Mesenchymal stem cell (in vitro differentiated cells and primary cell): ENCODE results near the gene WSB2.

Experiments
- DNase-seq: peaks from one replicate; pipeline ENCODE4 v3.0.0-alpha.2; 2013
- H2AFZ ChIP-seq: one replicate; pipeline ENCODE4 v1.6.1; 2013; ENCODE audit warnings: low read depth, mild to moderate bottlenecking, control low read depth, inconsistent platforms, low read length, moderate library complexity
- H2AK5ac ChIP-seq: 2 replicates; pipeline ENCODE4 v1.6.1; 2013; ENCODE audit warnings: low read length, moderate library complexity, mild to moderate bottlenecking, inconsistent platforms; ENCODE audit not compliant: severe bottlenecking
- H2BK120ac ChIP-seq: one replicate; pipeline ENCODE4 v1.6.1; 2013; ENCODE audit warnings: low read depth, mild to moderate bottlenecking, inconsistent platforms, low read length, moderate library complexity
- H2BK12ac ChIP-seq, 2 experiments: one replicate each; pipeline ENCODE4 v1.6.1; 2013; ENCODE audit warnings: inconsistent platforms in 2 of 2, low read length in 2 of 2, mild to moderate bottlenecking in 2 of 2, moderate library complexity in 2 of 2, control low read depth in 1 of 2
- H2BK15ac ChIP-seq: one replicate; pipeline ENCODE4 v1.6.1; 2013; ENCODE audit warnings: mild to moderate bottlenecking, low read depth, inconsistent platforms; ENCODE audit not compliant: poor library complexity, severe bottlenecking
- H2BK5ac ChIP-seq: 2 replicates; pipeline ENCODE4 v1.6.1; 2013; ENCODE audit warnings: low read depth, mild to moderate bottlenecking, low read length, control low read depth, inconsistent platforms; ENCODE audit not compliant: poor library complexity, severe bottlenecking
- H3K14ac ChIP-seq, 2 experiments: one replicate each; pipeline ENCODE4 v1.6.1; 2013; ENCODE audit warnings: inconsistent platforms in 2 of 2, low read length in 2 of 2, control low read depth in 1 of 2, mild to moderate bottlenecking in 1 of 2, moderate library complexity in 1 of 2
- H3K18ac ChIP-seq, 2 experiments: one replicate each; pipeline ENCODE4 v1.6.1; 2013; ENCODE audit warnings: inconsistent platforms in 2 of 2, low read length in 2 of 2, control low read depth in 1 of 2, low read depth in 1 of 2, mild to moderate bottlenecking in 1 of 2
- H3K23ac ChIP-seq, 2 experiments: one replicate each; pipeline ENCODE4 v1.6.1; 2013; ENCODE audit warnings: inconsistent platforms in 2 of 2, low read length in 2 of 2, mild to moderate bottlenecking in 2 of 2, moderate library complexity in 2 of 2, control low read depth in 1 of 2
- H3K27ac ChIP-seq: 2 replicates; pipeline ENCODE4 v1.5.1; 2013; ENCODE audit warnings: mild to moderate bottlenecking, moderate library complexity, low read length, control low read depth, inconsistent platforms; ENCODE audit not compliant: poor library complexity, severe bottlenecking
- H3K27me3 ChIP-seq, 2 experiments: 2 replicates each; pipeline versions ENCODE4 v1.6.1 to v1.7.0; 2013; ENCODE audit warnings: low read length in 2 of 2, mild to moderate bottlenecking in 2 of 2, moderate library complexity in 2 of 2, control low read depth in 1 of 2, inconsistent platforms in 1 of 2; ENCODE audit not compliant: control insufficient read depth in 1 of 2, insufficient read depth in 1 of 2
- H3K36me3 ChIP-seq, 2 experiments: 2 replicates each; pipeline versions ENCODE4 v1.6.1 to v1.7.0; 2013; ENCODE audit warnings: low read length in 2 of 2, control low read depth in 1 of 2, inconsistent platforms in 1 of 2, low read depth in 1 of 2, mild to moderate bottlenecking in 1 of 2; ENCODE audit not compliant: insufficient read depth in 2 of 2, control insufficient read depth in 1 of 2
- H3K4ac ChIP-seq, 2 experiments: one replicate each; pipeline ENCODE4 v1.6.1; 2013; ENCODE audit warnings: inconsistent platforms in 2 of 2, low read length in 2 of 2, mild to moderate bottlenecking in 2 of 2, moderate library complexity in 2 of 2, control low read depth in 1 of 2, low read depth in 1 of 2
- H3K4me1 ChIP-seq: 2 replicates; pipeline ENCODE4 v1.6.1; 2013; ENCODE audit warnings: low read depth, low read length, control low read depth; ENCODE audit not compliant: control insufficient read depth, insufficient read depth
- H3K4me2 ChIP-seq: 2 replicates; pipeline ENCODE4 v1.6.1; 2013; ENCODE audit warnings: low read length, mild to moderate bottlenecking, inconsistent platforms; ENCODE audit not compliant: poor library complexity, severe bottlenecking
- H3K4me3 ChIP-seq, 2 experiments: 2 replicates each; pipeline versions ENCODE4 v1.5.1 to v1.7.0; 2013; ENCODE audit warnings: low read length in 2 of 2, mild to moderate bottlenecking in 2 of 2, control low read depth in 1 of 2, low read depth in 1 of 2; ENCODE audit not compliant: insufficient read depth in 1 of 2
- H3K79me1 ChIP-seq: replicated peaks from 2 replicates; pipeline ENCODE4 v1.6.1; 2013; ENCODE audit warnings: mild to moderate bottlenecking, control low read depth, low read length, inconsistent platforms; ENCODE audit not compliant: poor library complexity, severe bottlenecking
- H3K9ac ChIP-seq: 2 replicates; pipeline ENCODE4 v1.7.0; 2013; ENCODE audit warnings: mild to moderate bottlenecking, low read length, moderate library complexity
- H3K9me3 ChIP-seq: 2 replicates; pipeline ENCODE4 v1.7.0; 2013; ENCODE audit warnings: mild to moderate bottlenecking, low read length; ENCODE audit not compliant: control insufficient read depth
- H4K8ac ChIP-seq: one replicate; pipeline ENCODE4 v1.6.1; 2013; ENCODE audit warnings: inconsistent platforms, mild to moderate bottlenecking, low read length, moderate library complexity
- H4K91ac ChIP-seq: one replicate; pipeline ENCODE4 v1.6.1; 2013; ENCODE audit warnings: mild to moderate bottlenecking, low read length, inconsistent platforms
- WGBS: methylation state at CpG from one replicate; pipeline ENCODE4 v1.1.7; 2013; ENCODE audit warnings: mixed read lengths; 5-methylcytosine and 5-hydroxymethylcytosine counted together

Gene WSB2

GRCh38 chr12:118055144-118055557 lies 5.8 kb downstream of the WSB2 start:
- H3K27me3 ChIP-seq, result no peaks in the 10 kb centered on the region
- H2AK5ac ChIP-seq, result peak overlapping the region; percentile 61
- no peaks in the 10 kb centered on the region for H3K9me3 ChIP-seq
- peak overlapping the region in 1 of 2 experiments; percentile 63 for H2BK12ac ChIP-seq
- H2AFZ ChIP-seq, result no peak overlapping the region
- no peak overlapping the region for H2BK120ac ChIP-seq
- H3K4ac ChIP-seq, result no peak overlapping the region
- peak overlapping the region in 1 of 2 experiments; percentile 32 for H3K14ac ChIP-seq
- H4K91ac ChIP-seq, result no peak overlapping the region
- no peak overlapping the region for H3K4me2 ChIP-seq
- H3K36me3 ChIP-seq, result peaks cover 9 to 34% of the 10 kb centered on the region in 2 experiments
- peaks cover 12% of the 10 kb centered on the region for H3K79me1 ChIP-seq
- no peak overlapping the region for H2BK5ac ChIP-seq
- H3K4me3 ChIP-seq, result no peak overlapping the region
- no peak overlapping the region for H3K9ac ChIP-seq
- peak; percentile 51 for DNase-seq
- no peak overlapping the region for H2BK15ac ChIP-seq
- no peak overlapping the region for H3K23ac ChIP-seq
- 89% methylated on average over 1 of the region's 2 CpGs for WGBS
- H3K4me1 ChIP-seq, result peaks cover 18% of the 10 kb centered on the region
- H3K18ac ChIP-seq, result no peak overlapping the region
- H4K8ac ChIP-seq, result no peak overlapping the region
- no peak overlapping the region for H3K27ac ChIP-seq

- peak overlapping the region in 1 of 2 experiments; percentile 54 for H3K4me3 ChIP-seq
- no peak overlapping the region for H3K4me2 ChIP-seq
- peak overlapping the region; percentile 29 to 70 for H2BK12ac ChIP-seq
- H3K4ac ChIP-seq, result no peak overlapping the region
- no peak for DNase-seq
- WGBS, result 95% methylated on average over 8 of the region's 10 CpGs
- H3K36me3 ChIP-seq, result peaks cover 11 to 47% of the 10 kb centered on the region in 2 experiments
- no peaks in the 10 kb centered on the region for H3K9me3 ChIP-seq
- peaks cover 13% of the 10 kb centered on the region for H3K79me1 ChIP-seq
- no peak overlapping the region for H4K8ac ChIP-seq
- H3K14ac ChIP-seq, result no peak overlapping the region
- peak overlapping the region; percentile 72 for H2AK5ac ChIP-seq
- no peak overlapping the region for H3K23ac ChIP-seq
- peaks cover 18% of the 10 kb centered on the region for H3K4me1 ChIP-seq
- no peak overlapping the region for H4K91ac ChIP-seq
- peak overlapping the region; percentile 50 for H3K9ac ChIP-seq
- H3K27ac ChIP-seq, result peak overlapping the region; percentile 74
- no peak overlapping the region for H2AFZ ChIP-seq
- H3K27me3 ChIP-seq, result no peaks in the 10 kb centered on the region
- H2BK120ac ChIP-seq, result no peak overlapping the region
- H3K18ac ChIP-seq, result peak overlapping the region in 1 of 2 experiments; percentile 71
- no peak overlapping the region for H2BK5ac ChIP-seq
- H2BK15ac ChIP-seq, result no peak overlapping the region
Measured at GRCh38 chr12:118053071-118053985, 7.7 kb downstream of the WSB2 start.

GRCh38 chr12:118052324-118053070 lies 8.5 kb downstream of the WSB2 start:
- peak overlapping the region; percentile 72 for H2AK5ac ChIP-seq
- DNase-seq, result peak; percentile 97
- H3K23ac ChIP-seq, result no peak overlapping the region
- H3K4me2 ChIP-seq, result peak overlapping the region; percentile 8
- no peak overlapping the region for H3K14ac ChIP-seq
- H2BK120ac ChIP-seq, result no peak overlapping the region
- H2BK15ac ChIP-seq, result no peak overlapping the region
- H2BK12ac ChIP-seq, result peak overlapping the region; percentile 6 to 29
- peak overlapping the region; percentile 6 to 71 for H3K18ac ChIP-seq
- 58% methylated on average over 14 of the region's 14 CpGs for WGBS
- peaks cover 15 to 50% of the 10 kb centered on the region in 2 experiments for H3K36me3 ChIP-seq
- H2AFZ ChIP-seq, result no peak overlapping the region
- peaks cover 18% of the 10 kb centered on the region for H3K4me1 ChIP-seq
- H3K9me3 ChIP-seq, result no peaks in the 10 kb centered on the region
- no peak overlapping the region for H3K4ac ChIP-seq
- H3K27ac ChIP-seq, result peak overlapping the region; percentile 74
- H4K8ac ChIP-seq, result no peak overlapping the region
- peak overlapping the region; percentile 50 for H3K9ac ChIP-seq
- H3K27me3 ChIP-seq, result no peaks in the 10 kb centered on the region
- peaks cover 15% of the 10 kb centered on the region for H3K79me1 ChIP-seq
- H2BK5ac ChIP-seq, result no peak overlapping the region
- H3K4me3 ChIP-seq, result peak overlapping the region in 1 of 2 experiments; percentile 54
- H4K91ac ChIP-seq, result no peak overlapping the region
